Ishikawa (cell line): ENCODE measurements around the gene FAM83E.

Experiments
- NFIC ChIP-seq: IDR thresholded peaks from 2 replicates; pipeline ENCODE4 v1.6.1; 2012
- RAD21 ChIP-seq: IDR thresholded peaks from 2 replicates; pipeline ENCODE4 v1.6.1; 2012; ENCODE audit warnings: low read depth

DNA sequence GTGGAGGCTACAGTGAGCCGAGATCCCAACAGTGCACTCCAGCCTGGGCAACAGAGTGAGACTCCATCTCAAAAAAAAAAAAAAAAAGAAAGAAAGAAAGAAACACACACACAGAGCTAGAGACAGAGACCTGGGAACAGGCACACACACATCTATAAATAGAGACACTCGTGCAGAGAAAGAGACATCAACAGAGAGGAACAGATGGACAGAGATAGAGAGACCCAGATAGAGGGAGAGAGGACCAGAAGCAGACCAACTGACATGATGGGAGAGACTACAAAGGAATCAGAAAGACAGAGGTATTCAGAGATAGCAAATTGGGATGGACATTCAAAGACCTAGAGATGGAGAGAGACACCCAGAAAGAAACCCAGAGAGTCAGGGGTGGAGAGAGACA lies 33.3 kb upstream of the FAM83E start:
- TF ChIP-seq RAD21 (no peak), NFIC (no peak)
